ENCODE results near the gene LIMS4.
"Not testable (repeated sequence)": the region's sequence is repeated elsewhere in the genome, so short reads cannot be mapped to it uniquely, and the experiment has no call there.

The LIMS4 gene

GRCh38 chr2:110446644-110447043, 26.0 kb downstream of the LIMS4 start:
- H3K4me2 ChIP-seq (ENCODE audit: low read depth, low read length, poor library complexity, severe bottlenecking); H3K9me3 ChIP-seq (ENCODE audit: insufficient read depth, low read depth, low read length); H3K9ac ChIP-seq (ENCODE audit: low read depth, low read length, poor library complexity, severe bottlenecking); H3K79me2 ChIP-seq (ENCODE audit: insufficient read depth, low read length); H3K9me2 ChIP-seq (replicated peaks; ENCODE audit: low read depth, low read length); H3F3A ChIP-seq (ENCODE audit: low read depth); H3K4me3 ChIP-seq (ENCODE audit: low read length, poor library complexity, severe bottlenecking); H3K27me3 ChIP-seq (ENCODE audit: insufficient read depth, low read length, poor library complexity, severe bottlenecking); H3K4me1 ChIP-seq (ENCODE audit: insufficient read depth, low read length, poor library complexity, severe bottlenecking); H2AFZ ChIP-seq (ENCODE audit: low read length); H4K20me1 ChIP-seq (ENCODE audit: insufficient read depth, low read length, poor library complexity, severe bottlenecking); H3K36me3 ChIP-seq (ENCODE audit: insufficient read depth, low read length): not testable (repeated sequence)

GRCh38 chr2:110443305-110444005, 29.2 kb downstream of the LIMS4 start:
- H3K9me3 ChIP-seq (ENCODE audit: insufficient read depth, low read depth, low read length); H3K9ac ChIP-seq (ENCODE audit: low read depth, low read length, poor library complexity, severe bottlenecking); H3K79me2 ChIP-seq (ENCODE audit: insufficient read depth, low read length); H3K9me2 ChIP-seq (replicated peaks; ENCODE audit: low read depth, low read length); H2AFZ ChIP-seq (ENCODE audit: low read length); H3K4me1 ChIP-seq (ENCODE audit: insufficient read depth, low read length, poor library complexity, severe bottlenecking); H3F3A ChIP-seq (ENCODE audit: low read depth); H3K27me3 ChIP-seq (ENCODE audit: insufficient read depth, low read length, poor library complexity, severe bottlenecking); H3K4me2 ChIP-seq (ENCODE audit: low read depth, low read length, poor library complexity, severe bottlenecking); H4K20me1 ChIP-seq (ENCODE audit: insufficient read depth, low read length, poor library complexity, severe bottlenecking); H3K36me3 ChIP-seq (ENCODE audit: insufficient read depth, low read length); H3K4me3 ChIP-seq (ENCODE audit: low read length, poor library complexity, severe bottlenecking): not testable (repeated sequence)

- not testable (repeated sequence) for H2AFZ ChIP-seq (ENCODE audit: low read length); H3K79me2 ChIP-seq (ENCODE audit: insufficient read depth, low read length); H3K4me3 ChIP-seq (ENCODE audit: low read length, poor library complexity, severe bottlenecking); H3F3A ChIP-seq (ENCODE audit: low read depth); H3K27me3 ChIP-seq (ENCODE audit: insufficient read depth, low read length, poor library complexity, severe bottlenecking); H3K36me3 ChIP-seq (ENCODE audit: insufficient read depth, low read length); H3K9ac ChIP-seq (ENCODE audit: low read depth, low read length, poor library complexity, severe bottlenecking); H3K9me2 ChIP-seq (replicated peaks; ENCODE audit: low read depth, low read length); H3K9me3 ChIP-seq (ENCODE audit: insufficient read depth, low read depth, low read length); H3K4me2 ChIP-seq (ENCODE audit: low read depth, low read length, poor library complexity, severe bottlenecking); H4K20me1 ChIP-seq (ENCODE audit: insufficient read depth, low read length, poor library complexity, severe bottlenecking); H3K4me1 ChIP-seq (ENCODE audit: insufficient read depth, low read length, poor library complexity, severe bottlenecking)
Observed at GRCh38 chr2:110441905-110442304, 30.7 kb downstream of the LIMS4 start.

GRCh38 chr2:110434565-110434964, 38.1 kb downstream of the LIMS4 start:
- not testable (repeated sequence) for H3K9me3 ChIP-seq (ENCODE audit: insufficient read depth, low read depth, low read length); H3K9ac ChIP-seq (ENCODE audit: low read depth, low read length, poor library complexity, severe bottlenecking); H2AFZ ChIP-seq (ENCODE audit: low read length); H3K9me2 ChIP-seq (replicated peaks; ENCODE audit: low read depth, low read length); H3K36me3 ChIP-seq (ENCODE audit: insufficient read depth, low read length); H3K4me2 ChIP-seq (ENCODE audit: low read depth, low read length, poor library complexity, severe bottlenecking); H3K4me3 ChIP-seq (ENCODE audit: low read length, poor library complexity, severe bottlenecking); H3F3A ChIP-seq (ENCODE audit: low read depth); H4K20me1 ChIP-seq (ENCODE audit: insufficient read depth, low read length, poor library complexity, severe bottlenecking); H3K4me1 ChIP-seq (ENCODE audit: insufficient read depth, low read length, poor library complexity, severe bottlenecking); H3K27me3 ChIP-seq (ENCODE audit: insufficient read depth, low read length, poor library complexity, severe bottlenecking); H3K79me2 ChIP-seq (ENCODE audit: insufficient read depth, low read length)

- not testable (repeated sequence) for H3K36me3 ChIP-seq (ENCODE audit: insufficient read depth, low read length); H3K4me2 ChIP-seq (ENCODE audit: low read depth, low read length, poor library complexity, severe bottlenecking); H3K4me3 ChIP-seq (ENCODE audit: low read length, poor library complexity, severe bottlenecking); H3K9me3 ChIP-seq (ENCODE audit: insufficient read depth, low read depth, low read length); H3K79me2 ChIP-seq (ENCODE audit: insufficient read depth, low read length); H3K4me1 ChIP-seq (ENCODE audit: insufficient read depth, low read length, poor library complexity, severe bottlenecking); H2AFZ ChIP-seq (ENCODE audit: low read length); H4K20me1 ChIP-seq (ENCODE audit: insufficient read depth, low read length, poor library complexity, severe bottlenecking); H3K27me3 ChIP-seq (ENCODE audit: insufficient read depth, low read length, poor library complexity, severe bottlenecking); H3K9ac ChIP-seq (ENCODE audit: low read depth, low read length, poor library complexity, severe bottlenecking); H3K9me2 ChIP-seq (replicated peaks; ENCODE audit: low read depth, low read length); H3F3A ChIP-seq (ENCODE audit: low read depth)
Observed at GRCh38 chr2:110425725-110426124, 46.9 kb downstream of the LIMS4 start.

- H3K9ac ChIP-seq (ENCODE audit: low read depth, low read length, poor library complexity, severe bottlenecking); H4K20me1 ChIP-seq (ENCODE audit: insufficient read depth, low read length, poor library complexity, severe bottlenecking); H3K9me3 ChIP-seq (ENCODE audit: insufficient read depth, low read depth, low read length); H3K79me2 ChIP-seq (ENCODE audit: insufficient read depth, low read length); H3K36me3 ChIP-seq (ENCODE audit: insufficient read depth, low read length); H2AFZ ChIP-seq (ENCODE audit: low read length); H3F3A ChIP-seq (ENCODE audit: low read depth); H3K4me2 ChIP-seq (ENCODE audit: low read depth, low read length, poor library complexity, severe bottlenecking); H3K9me2 ChIP-seq (replicated peaks; ENCODE audit: low read depth, low read length); H3K4me1 ChIP-seq (ENCODE audit: insufficient read depth, low read length, poor library complexity, severe bottlenecking); H3K4me3 ChIP-seq (ENCODE audit: low read length, poor library complexity, severe bottlenecking); H3K27me3 ChIP-seq (ENCODE audit: insufficient read depth, low read length, poor library complexity, severe bottlenecking): not testable (repeated sequence)
Observed at GRCh38 chr2:110424421-110424820, 48.2 kb downstream of the LIMS4 start.

- not testable (repeated sequence) for H3K4me2 ChIP-seq (ENCODE audit: low read depth, low read length, poor library complexity, severe bottlenecking); H3F3A ChIP-seq (ENCODE audit: low read depth); H4K20me1 ChIP-seq (ENCODE audit: insufficient read depth, low read length, poor library complexity, severe bottlenecking); H3K79me2 ChIP-seq (ENCODE audit: insufficient read depth, low read length); H3K9me2 ChIP-seq (replicated peaks; ENCODE audit: low read depth, low read length); H3K9me3 ChIP-seq (ENCODE audit: insufficient read depth, low read depth, low read length); H3K4me1 ChIP-seq (ENCODE audit: insufficient read depth, low read length, poor library complexity, severe bottlenecking); H2AFZ ChIP-seq (ENCODE audit: low read length); H3K27me3 ChIP-seq (ENCODE audit: insufficient read depth, low read length, poor library complexity, severe bottlenecking); H3K36me3 ChIP-seq (ENCODE audit: insufficient read depth, low read length); H3K9ac ChIP-seq (ENCODE audit: low read depth, low read length, poor library complexity, severe bottlenecking); H3K4me3 ChIP-seq (ENCODE audit: low read length, poor library complexity, severe bottlenecking)
Observed at GRCh38 chr2:110423574-110423962, 49.0 kb downstream of the LIMS4 start.

Measured in Loucy (cell line).